Thyroid gland (tissue), 4 donors: Measurements from ENCODE around the gene FGF3.

ENCODE experiments used
- POLR2A ChIP-seq, 2 donors: fragments of 450-650 bp; IDR thresholded peaks; one replicate each; pipeline ENCODE4 v1.6.1; 2017; ENCODE audit warnings: antibody characterized with exemption in 2 of 2, mild to moderate bottlenecking in 2 of 2, moderate library complexity in 1 of 2
- TF ChIP-seq, protein P1 (sequence below), 6 experiments: fragments of 200-600 bp in 3 of 6; fragments of 450-650 bp in 3 of 6; sonication (generic) in 3 of 6; IDR thresholded peaks; one replicate each; pipeline ENCODE4 v1.5.1; 2016 to 2019; ENCODE audit warnings: antibody characterized with exemption in 6 of 6, mild to moderate bottlenecking in 2 of 6, inconsistent platforms in 1 of 6, moderate library complexity in 1 of 6

DNA sequence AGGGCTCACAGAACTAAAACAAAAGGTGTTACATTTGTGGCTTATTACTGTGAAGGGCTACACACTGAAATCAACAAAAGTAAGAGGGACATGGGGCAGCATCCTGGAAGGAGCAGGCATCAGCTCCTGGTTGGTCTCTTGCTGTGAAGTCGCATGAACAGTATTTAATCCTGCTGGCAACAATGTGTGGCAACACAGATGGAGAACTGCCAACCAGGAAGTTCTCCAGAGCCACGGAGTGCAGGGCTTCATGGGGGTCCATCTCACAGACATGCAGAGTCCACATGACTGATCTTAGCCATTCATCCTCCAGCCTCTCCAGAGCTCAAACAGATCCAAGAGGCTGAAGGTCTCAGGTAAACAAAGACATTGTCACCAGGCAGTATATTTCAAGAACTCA is 32.8 kb upstream of the FGF3 start:
- TF ChIP-seq, protein P1, sequence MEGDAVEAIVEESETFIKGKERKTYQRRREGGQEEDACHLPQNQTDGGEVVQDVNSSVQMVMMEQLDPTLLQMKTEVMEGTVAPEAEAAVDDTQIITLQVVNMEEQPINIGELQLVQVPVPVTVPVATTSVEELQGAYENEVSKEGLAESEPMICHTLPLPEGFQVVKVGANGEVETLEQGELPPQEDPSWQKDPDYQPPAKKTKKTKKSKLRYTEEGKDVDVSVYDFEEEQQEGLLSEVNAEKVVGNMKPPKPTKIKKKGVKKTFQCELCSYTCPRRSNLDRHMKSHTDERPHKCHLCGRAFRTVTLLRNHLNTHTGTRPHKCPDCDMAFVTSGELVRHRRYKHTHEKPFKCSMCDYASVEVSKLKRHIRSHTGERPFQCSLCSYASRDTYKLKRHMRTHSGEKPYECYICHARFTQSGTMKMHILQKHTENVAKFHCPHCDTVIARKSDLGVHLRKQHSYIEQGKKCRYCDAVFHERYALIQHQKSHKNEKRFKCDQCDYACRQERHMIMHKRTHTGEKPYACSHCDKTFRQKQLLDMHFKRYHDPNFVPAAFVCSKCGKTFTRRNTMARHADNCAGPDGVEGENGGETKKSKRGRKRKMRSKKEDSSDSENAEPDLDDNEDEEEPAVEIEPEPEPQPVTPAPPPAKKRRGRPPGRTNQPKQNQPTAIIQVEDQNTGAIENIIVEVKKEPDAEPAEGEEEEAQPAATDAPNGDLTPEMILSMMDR (IDR thresholded peaks at IDR 0.05) = no peak
- no peak for TF ChIP-seq POLR2A (IDR thresholded peaks at IDR 0.05)
